Left ventricle myocardium inferior (tissue), 1 donor: Measurements from ENCODE around the gene SLC27A5. TPM values are rescaled to one million over a fixed set of nuclear protein-coding genes. Genes with fewer than 3 reads are reported as not detected.
"Not testable (repeated sequence)": the region's sequence is repeated elsewhere in the genome, so short reads cannot be mapped to it uniquely, and the experiment has no call there.

Source experiments
- DNase-seq: peaks from one replicate; pipeline ENCODE4 v3.0.0-alpha.2; 2020
- H3K27ac ChIP-seq: fragments of 200-600 bp; replicated peaks from 2 replicates; pipeline ENCODE4 v1.8.0; 2021
- H3K27me3 ChIP-seq: fragments of 200-600 bp; 2 replicates; pipeline ENCODE4 v1.8.0; 2021; ENCODE audit warnings: low read depth
- H3K36me3 ChIP-seq: fragments of 200-600 bp; 2 replicates; pipeline ENCODE4 v1.8.0; 2021
- H3K4me1 ChIP-seq: fragments of 200-600 bp; 2 replicates; pipeline ENCODE4 v1.8.0; 2021
- H3K4me3 ChIP-seq: fragments of 200-600 bp; 2 replicates; pipeline ENCODE4 v1.8.0; 2021; ENCODE audit warnings: mild to moderate bottlenecking, moderate library complexity
- H3K9me3 ChIP-seq: fragments of 200-600 bp; replicated peaks from 2 replicates; pipeline ENCODE4 v1.8.0; 2021
- CTCF ChIP-seq: fragments of 200-600 bp; IDR thresholded peaks from 2 replicates; pipeline ENCODE4 v1.8.0; 2021; ENCODE audit warnings: antibody characterized with exemption, mild to moderate bottlenecking, borderline replicate concordance
- intact Hi-C: fragments of 100-400 bp; cut with micrococcal nuclease; formaldehyde crosslinking; loops from one replicate; pipeline ENCODE4 v1.11.0; 2022
- microRNA-seq: library from miRNA; unstranded; fragments of <30 nt; microRNA quantifications from one replicate; pipeline ENCODE4 v1.2.0, GENCODE V29; 2020
- total RNA-seq: library from RNA; stranded (reverse); fragmentation: NEBNext Ultra II Directional; extraction: Animal tissue kit (Norgen Biotek cat#: 25700); gene quantifications from one replicate; pipeline ENCODE4 v1.2.1, GENCODE V29; 2021
- donor health status: DM: no; HTN: yes; CAD: no; lungs with severe emphysema.

The SLC27A5 gene
- total RNA-seq, 1 donor from 2014 or later = 4.1 TPM

DNA sequence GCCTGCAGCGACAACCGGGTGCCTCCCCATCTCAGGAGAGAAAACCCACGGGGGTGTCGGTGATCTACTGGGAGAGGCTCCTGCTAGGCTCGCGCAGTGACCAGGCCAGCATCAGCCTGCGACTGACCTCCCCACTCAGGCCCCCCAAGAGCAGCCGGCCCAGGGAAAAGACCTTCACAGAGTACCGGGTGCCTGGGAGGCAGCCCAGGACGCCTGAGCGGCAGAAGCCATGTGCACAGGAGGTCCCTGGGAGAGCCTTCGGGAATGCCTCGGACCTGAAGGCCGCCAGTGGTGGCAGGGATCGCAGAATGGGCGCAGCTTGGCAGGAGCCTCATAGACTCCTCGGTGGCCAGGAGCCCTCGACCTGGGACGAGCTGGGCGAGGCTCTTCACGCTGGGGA lies 56.5 kb downstream of the SLC27A5 start:
- peaks cover 29% of the 10 kb centered on the region for H3K36me3 ChIP-seq
- no peak overlapping the region for H3K27ac ChIP-seq
- intact Hi-C loops = no loop called here

DNA sequence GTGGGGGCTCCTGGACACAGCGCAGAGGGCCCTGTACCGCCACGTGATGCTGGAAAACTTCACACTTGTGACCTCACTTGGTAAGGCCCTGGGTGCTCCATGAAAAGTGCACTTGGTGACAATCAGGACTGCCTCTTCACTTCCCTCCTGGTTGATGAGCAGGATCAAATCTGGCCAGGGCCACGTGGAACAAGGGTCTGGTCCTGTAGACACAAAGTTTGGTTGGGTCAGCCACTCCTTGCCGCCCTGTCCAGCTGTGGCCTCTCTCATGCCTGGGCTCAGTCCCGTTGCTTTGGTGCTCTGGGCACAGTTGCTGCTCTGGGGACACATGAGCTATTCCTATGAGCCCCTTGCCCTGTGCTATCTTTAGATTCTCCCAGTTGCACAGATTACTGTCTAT lies 58.0 kb downstream of the SLC27A5 start:
- Histone ChIP-seq H3K4me1 (peaks cover 14% of the 10 kb centered on the region), H3K27me3 (peaks cover 6% of the 10 kb centered on the region), H3K27ac (no peak overlapping the region), H3K36me3 (peaks cover 29% of the 10 kb centered on the region), H3K4me3 (no peak overlapping the region), H3K9me3 (no peaks in the 10 kb centered on the region)
- intact Hi-C loops = no loop called here
- no peak for TF ChIP-seq CTCF
- DNase-seq = no peak

More for the DNA sequence above, 56.5 kb downstream of the SLC27A5 start:
- no peak for TF ChIP-seq CTCF
- H3K4me3 ChIP-seq = no peak overlapping the region
- peaks cover 14% of the 10 kb centered on the region for H3K4me1 ChIP-seq
- H3K9me3 ChIP-seq = no peaks in the 10 kb centered on the region
- DNase-seq = no peak
- no peaks in the 10 kb centered on the region for H3K27me3 ChIP-seq

DNA sequence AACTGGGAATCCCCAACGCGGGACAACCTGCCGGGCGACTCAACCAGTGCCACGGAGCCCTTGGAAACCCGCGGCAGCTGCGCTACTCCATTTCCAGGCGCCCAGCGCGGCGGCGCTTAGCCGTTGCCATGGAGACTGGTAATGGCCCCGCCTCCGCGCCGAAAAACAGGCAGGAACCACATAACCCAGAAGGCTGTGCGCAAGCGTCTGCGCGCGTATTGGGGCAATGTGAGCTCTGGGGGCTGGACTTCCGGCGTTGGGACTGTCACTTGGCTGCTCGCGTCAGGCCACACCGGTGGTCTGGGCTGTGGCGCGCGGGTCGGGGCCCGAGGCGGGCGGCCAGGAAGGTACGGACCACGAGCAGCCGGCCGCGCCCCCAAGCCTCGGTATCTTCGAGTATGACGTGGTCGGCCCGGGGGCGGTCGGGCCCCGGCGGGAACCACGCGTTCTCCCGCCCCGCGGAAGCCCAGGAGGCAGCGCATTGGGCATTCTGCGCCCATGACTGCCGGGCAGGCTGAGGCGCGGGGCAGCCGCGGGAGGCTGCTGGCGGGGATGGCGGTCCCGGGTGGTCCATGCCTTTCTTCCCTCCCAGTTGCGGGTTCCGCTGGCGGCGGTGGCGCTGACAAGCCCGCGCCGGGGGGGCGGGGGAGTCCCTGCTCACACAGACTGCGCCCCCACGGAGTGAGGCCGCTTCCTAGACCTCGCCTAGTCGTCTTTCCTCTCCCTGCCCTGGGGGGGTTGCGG lies 60.3 kb downstream of the SLC27A5 start, which contains the start of gene ZNF324B:
Gene ZNF324B, plus strand, starts transcription at position 265 of the 744 bp plus-strand sequence. CDS start 2,080 bp downstream, outside the sequence.
- H3K4me3 ChIP-seq = peak within 1 kb of the TSS; percentile 85
- H3K9me3 ChIP-seq = no peaks in the 10 kb centered on the region
- peaks cover 22% of the 10 kb centered on the region for H3K36me3 ChIP-seq
- intact Hi-C loops = no loop called here
- H3K27ac ChIP-seq = peak within 1 kb of the TSS; percentile 74
- no peak for TF ChIP-seq CTCF
- peaks cover 14% of the 10 kb centered on the region for H3K4me1 ChIP-seq
- H3K27me3 ChIP-seq = peaks cover 6% of the 10 kb centered on the region
- peak; percentile 97 for DNase-seq

- intact Hi-C loops = no loop called here
- Histone ChIP-seq H3K4me1 (peaks cover 14% of the 10 kb centered on the region), H3K36me3 (peaks cover 15% of the 10 kb centered on the region), H3K27me3 (peaks cover 6% of the 10 kb centered on the region), H3K27ac (no peak overlapping the region), H3K4me3 (peak overlapping the region; percentile 85), H3K9me3 (no peaks in the 10 kb centered on the region)
- DNase-seq = no peak
- TF ChIP-seq CTCF = no peak
These were observed 60.9 kb downstream of the SLC27A5 start for GRCh38 chr19:58450856-58451357.

- peaks cover 14% of the 10 kb centered on the region for H3K4me1 ChIP-seq
- H3K4me3 ChIP-seq, H3K27me3 ChIP-seq, intact Hi-C loops, DNase-seq, H3K9me3 ChIP-seq, H3K27ac ChIP-seq: not testable (repeated sequence)
- H3K36me3 ChIP-seq = peaks cover 10% of the 10 kb centered on the region
These were observed 61.8 kb downstream of the SLC27A5 start for GRCh38 chr19:58449980-58450379.

DNA sequence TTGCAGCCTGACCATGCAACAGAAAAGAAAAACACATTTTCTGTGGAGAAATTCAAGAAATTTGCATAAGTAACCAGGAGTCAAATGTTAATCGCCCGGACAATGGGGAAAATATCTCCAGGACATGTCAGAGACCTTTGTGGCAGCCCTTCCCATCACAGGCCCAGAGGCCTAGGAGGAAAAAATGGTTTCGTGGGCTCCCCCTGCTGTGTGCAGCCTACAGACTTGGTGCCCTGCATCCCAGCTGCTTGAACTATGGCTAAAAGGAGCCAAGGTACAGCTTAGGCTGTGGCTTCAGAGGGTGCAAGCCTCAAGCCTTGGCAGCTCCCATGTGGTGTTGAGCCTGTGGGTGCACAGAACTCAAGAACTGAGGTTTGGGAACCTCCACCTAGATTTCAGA lies 62.9 kb downstream of the SLC27A5 start:
- H3K4me1 ChIP-seq = peaks cover 14% of the 10 kb centered on the region
- intact Hi-C loops, H3K4me3 ChIP-seq, DNase-seq, H3K9me3 ChIP-seq, H3K27ac ChIP-seq, H3K36me3 ChIP-seq, H3K27me3 ChIP-seq: not testable (repeated sequence)

Small RNAs within 50 kb of the gene (microRNA-seq; reads per million reads assigned to microRNA genes)
- 0.94 reads per million for gene MIR6807

Other genes starting within 250 kb of the SLC27A5 start
- 4.9 TPM for gene ZNF8, start 233.0 kb downstream of the SLC27A5 start, total RNA-seq
- 22.7 TPM for gene ERVK3-1, start 206.6 kb downstream of the SLC27A5 start, total RNA-seq
- 1.8 TPM for gene ZSCAN22, start 185.0 kb downstream of the SLC27A5 start, total RNA-seq
- 3.7 TPM for gene A1BG, start 158.5 kb downstream of the SLC27A5 start, total RNA-seq
- 0.41 TPM for gene ZNF497, start 149.2 kb downstream of the SLC27A5 start, total RNA-seq
- 0.19 TPM for gene ZNF837, start 131.0 kb downstream of the SLC27A5 start, total RNA-seq
- 496 TPM for gene RPS5, start 124.7 kb downstream of the SLC27A5 start, total RNA-seq
- not detected for gene RNF225, start 116.3 kb downstream of the SLC27A5 start, total RNA-seq
- 16.8 TPM for gene ZNF584, start 103.3 kb downstream of the SLC27A5 start, total RNA-seq
- gene ZNF132, start 71.8 kb downstream of the SLC27A5 start, total RNA-seq = 5.7 TPM
- 3.1 TPM for gene ZNF324B, start 60.4 kb downstream of the SLC27A5 start, total RNA-seq
- 5.3 TPM for gene ZNF324, start 44.9 kb downstream of the SLC27A5 start, total RNA-seq
- gene ZNF446, start 35.6 kb downstream of the SLC27A5 start, total RNA-seq = 4.9 TPM
- 10.2 TPM for gene ZBTB45, start 7.8 kb upstream of the SLC27A5 start, total RNA-seq
- 136 TPM for gene TRIM28, start 32.1 kb upstream of the SLC27A5 start, total RNA-seq
- gene CHMP2A, start 43.1 kb upstream of the SLC27A5 start, total RNA-seq = 124 TPM
- gene UBE2M, start 46.6 kb upstream of the SLC27A5 start, total RNA-seq = 116 TPM
- gene MZF1, start 61.3 kb upstream of the SLC27A5 start, total RNA-seq = 10.9 TPM